GM13977 (cell line): Measurements from ENCODE around the gene ZXDC.

Source experiments
- DNase-seq: peaks from one replicate; pipeline ENCODE4 v3.0.0; 2012; ENCODE audit warnings: low spot score
- in situ Hi-C: fragments of 300-500 bp; cut with MboI; formaldehyde crosslinking; loops from one replicate; pipeline ENCODE4 v1.12.0; 2022; ENCODE audit warnings: low sequenced_read_pairs, low pct_unique_long_range_greater_than_20kb, mixed read lengths, inconsistent platforms; ENCODE audit not compliant: unreplicated experiment
- TF ChIP-seq, protein P1 (sequence below): IDR thresholded peaks from 2 replicates; pipeline ENCODE4 v1.5.1; 2012; ENCODE audit warnings: mild to moderate bottlenecking, control low read depth; ENCODE audit not compliant: insufficient read depth; ENCODE audit errors: extremely low read depth, missing control alignments

ZXDC gene

DNA sequence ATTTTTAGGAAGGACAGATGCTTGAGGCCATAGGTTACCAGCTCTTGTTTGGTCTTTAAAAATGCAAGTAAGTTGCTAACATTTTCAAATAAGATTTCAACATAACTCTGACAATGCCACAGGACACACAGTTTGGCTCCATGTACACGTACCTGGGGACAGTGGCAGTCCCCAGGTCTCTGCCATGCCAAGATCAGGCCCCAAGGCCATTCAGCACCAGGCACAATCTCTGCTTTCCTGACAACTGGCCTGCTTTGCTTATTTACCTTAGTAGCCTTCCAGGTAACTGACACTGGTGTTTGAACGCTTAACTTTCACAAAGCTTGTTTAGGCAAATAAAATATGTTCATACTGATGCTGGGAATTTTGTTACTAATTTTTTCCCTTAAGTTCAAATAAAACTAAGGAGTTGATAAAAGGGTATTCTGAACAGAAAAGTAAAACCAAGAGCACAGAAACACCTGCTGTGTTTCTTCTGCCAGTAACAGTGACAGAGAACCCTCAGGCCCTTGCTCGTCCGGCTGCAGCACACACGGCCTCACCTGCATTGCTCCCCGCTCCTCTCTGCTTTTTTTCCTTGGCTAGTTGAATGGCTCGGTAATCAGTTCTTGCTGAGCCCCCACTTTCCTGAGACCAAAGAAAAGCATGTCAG, 16.5 kb downstream of the ZXDC start:
- DNase-seq = no peak
- TF ChIP-seq, protein P1, sequence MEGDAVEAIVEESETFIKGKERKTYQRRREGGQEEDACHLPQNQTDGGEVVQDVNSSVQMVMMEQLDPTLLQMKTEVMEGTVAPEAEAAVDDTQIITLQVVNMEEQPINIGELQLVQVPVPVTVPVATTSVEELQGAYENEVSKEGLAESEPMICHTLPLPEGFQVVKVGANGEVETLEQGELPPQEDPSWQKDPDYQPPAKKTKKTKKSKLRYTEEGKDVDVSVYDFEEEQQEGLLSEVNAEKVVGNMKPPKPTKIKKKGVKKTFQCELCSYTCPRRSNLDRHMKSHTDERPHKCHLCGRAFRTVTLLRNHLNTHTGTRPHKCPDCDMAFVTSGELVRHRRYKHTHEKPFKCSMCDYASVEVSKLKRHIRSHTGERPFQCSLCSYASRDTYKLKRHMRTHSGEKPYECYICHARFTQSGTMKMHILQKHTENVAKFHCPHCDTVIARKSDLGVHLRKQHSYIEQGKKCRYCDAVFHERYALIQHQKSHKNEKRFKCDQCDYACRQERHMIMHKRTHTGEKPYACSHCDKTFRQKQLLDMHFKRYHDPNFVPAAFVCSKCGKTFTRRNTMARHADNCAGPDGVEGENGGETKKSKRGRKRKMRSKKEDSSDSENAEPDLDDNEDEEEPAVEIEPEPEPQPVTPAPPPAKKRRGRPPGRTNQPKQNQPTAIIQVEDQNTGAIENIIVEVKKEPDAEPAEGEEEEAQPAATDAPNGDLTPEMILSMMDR = no peak
- in situ Hi-C loops = no loop called here

DNA sequence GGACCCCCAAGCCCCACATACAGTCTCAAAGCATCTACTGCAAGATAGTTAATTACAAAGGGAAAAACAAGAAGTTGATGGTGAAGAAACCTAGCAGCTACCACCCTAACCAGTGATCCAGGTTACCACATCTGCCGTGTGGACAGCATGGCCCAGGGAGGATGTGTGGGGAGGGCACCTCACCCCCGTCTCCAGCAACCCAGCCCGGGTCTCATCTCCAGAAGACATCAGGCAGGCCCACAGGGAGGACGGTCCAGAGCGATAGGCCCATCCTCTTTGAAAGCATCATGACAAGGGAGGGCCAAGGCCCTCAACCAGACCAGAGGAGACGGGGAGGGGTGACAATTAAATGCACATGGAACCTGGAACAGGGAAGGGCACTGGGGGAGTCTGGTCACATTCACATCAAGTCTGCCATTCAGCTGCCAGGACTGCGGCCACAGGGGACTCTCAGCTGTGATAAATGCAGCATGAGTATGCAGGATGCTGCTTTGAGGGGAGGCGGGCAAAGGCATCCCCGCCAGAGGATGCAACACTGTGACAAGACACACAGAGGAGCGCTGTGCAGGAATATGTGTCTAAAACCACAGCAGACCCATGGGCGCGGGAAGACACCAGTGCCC, 18.8 kb downstream of the ZXDC start:
- no peak for DNase-seq
- TF ChIP-seq, protein P1 = no peak

DNA sequence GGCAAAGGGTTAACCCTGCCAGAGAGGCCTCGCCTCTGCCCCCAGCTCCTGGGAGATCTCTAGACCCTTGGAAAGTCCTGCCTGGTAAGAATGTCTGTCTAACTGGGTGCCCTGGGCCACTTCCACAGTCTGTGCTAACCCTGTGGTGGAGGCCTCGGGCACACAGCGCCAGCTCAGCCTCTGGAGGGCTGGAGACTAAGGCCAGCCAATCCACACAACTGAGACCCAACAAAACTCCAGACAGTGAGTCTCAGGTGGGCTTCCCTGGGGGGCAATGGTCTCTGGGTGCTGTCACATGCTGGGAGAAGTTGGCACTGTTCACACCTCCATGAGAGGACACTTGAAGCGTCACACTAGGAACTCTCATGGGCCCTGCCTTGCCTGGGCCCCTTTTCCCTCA, 19.5 kb downstream of the ZXDC start:
- TF ChIP-seq, protein P1 = no peak
- in situ Hi-C loops = no loop called here
- DNase-seq = no peak

More for the DNA sequence above, 18.8 kb downstream of the ZXDC start:
- in situ Hi-C loops = no loop called here

DNA sequence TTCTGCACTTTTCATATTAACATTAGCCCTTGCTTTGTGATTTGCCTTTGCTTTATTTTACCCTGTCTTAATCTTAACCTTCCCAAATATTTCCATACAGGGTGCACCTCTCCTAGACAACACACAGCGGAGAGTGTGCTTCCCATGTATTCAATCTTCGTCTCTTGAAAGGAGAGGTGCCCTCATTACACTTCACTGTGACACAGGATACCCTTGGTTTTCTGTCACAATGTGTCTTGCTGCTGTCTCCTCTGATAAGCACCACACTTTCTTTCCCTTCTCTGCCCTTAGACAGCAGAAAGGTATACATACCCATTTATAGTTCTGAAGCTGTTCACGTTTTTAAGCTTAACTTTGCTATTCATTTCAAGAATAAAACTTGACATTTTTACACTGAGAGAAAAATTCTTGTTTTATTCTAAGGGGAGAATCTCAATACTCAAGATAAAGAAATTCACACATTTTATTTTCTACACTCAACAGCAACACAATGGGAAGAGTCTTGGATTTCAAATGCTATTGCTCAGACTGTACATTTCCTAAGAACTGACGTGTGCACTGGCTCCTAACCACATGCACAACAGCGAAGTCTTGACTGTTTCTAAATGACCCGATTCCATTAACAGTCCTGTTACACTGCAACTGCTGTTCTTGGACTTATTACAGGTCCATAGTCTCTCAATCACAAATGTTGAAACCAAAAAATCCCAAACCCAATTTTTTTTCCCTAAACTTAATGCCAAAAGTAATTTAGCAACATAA, 21.1 kb downstream of the ZXDC start:
- TF ChIP-seq, protein P1 = no peak
- in situ Hi-C loops = no loop called here
- DNase-seq = no peak

DNA sequence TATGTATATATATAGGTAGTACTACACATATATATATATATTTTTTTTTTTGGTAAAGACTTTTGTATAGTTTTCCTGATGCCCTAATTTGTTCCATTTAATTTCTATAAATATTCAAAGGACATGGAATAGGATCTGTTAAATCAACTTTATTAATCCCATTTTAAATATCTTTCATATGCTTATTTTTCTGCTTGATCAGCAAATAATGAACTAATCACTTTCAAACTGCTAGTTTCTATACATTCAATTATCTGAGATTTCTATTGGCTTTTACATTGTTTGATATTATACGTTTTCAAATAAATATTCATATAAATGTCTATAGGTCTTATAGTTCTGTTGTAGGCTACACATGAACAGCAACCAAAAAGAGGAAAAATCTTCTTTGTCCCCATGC, 21.7 kb downstream of the ZXDC start:
- DNase-seq = no peak
- TF ChIP-seq, protein P1 = no peak
- in situ Hi-C loops = no loop called here

DNA sequence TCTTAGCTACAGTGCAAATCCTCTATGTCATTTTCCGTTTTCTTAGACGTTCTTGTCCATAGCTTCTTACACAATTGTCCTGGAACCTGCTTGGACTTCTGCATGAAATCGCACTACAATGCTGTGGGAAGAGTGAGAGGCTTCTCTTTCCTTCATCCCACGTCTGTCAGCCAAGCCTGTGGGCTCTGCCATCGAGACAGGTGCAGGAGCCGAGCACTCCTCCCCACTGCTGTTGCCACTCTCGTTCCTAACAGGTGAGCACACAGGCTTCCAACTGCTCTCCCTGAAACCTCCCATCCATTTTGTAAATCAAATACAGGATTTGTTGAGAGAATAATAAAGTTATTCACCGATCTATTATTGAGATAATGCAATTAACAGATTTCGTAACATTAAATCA, 23.5 kb downstream of the ZXDC start:
- in situ Hi-C loops = no loop called here
- TF ChIP-seq, protein P1 = no peak
- no peak for DNase-seq
